Neural progenitor cell (in vitro differentiated cells): Measurements from ENCODE around the gene PCLO.

Experiments used
- EZH2 ChIP-seq: fragments of 200-600 bp; sonication (generic); IDR thresholded peaks from 2 replicates; pipeline ENCODE4 v1.6.1; 2017; ENCODE audit warnings: antibody characterized with exemption, mild to moderate bottlenecking, moderate library complexity
- TF ChIP-seq, protein P1 (sequence below): fragments of 200-600 bp; sonication (generic); IDR thresholded peaks from 2 replicates; pipeline ENCODE4 v1.5.1; 2017; ENCODE audit warnings: antibody characterized with exemption, mild to moderate bottlenecking

DNA sequence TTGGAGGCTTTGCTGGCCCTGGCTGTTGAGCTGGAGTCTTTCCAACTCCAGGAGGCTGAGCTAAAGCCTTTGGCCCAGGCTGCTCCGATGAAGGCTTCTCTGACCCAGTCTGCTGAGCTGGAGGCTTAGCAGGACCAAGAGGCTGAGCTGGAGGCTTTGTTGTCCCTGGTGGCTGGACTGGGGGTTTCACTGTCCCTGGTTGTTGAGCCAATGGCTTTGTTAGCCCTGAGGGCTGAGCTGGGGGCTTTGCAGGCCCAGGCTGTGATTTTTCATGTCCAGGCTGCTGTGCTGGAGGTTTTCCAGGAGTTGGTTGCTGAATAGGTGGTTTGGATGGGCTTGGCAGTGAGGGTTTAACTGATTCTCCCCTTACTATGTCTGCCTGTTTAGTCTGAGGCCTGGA is 7.3 kb downstream of the PCLO start:
- TF ChIP-seq, protein P1, sequence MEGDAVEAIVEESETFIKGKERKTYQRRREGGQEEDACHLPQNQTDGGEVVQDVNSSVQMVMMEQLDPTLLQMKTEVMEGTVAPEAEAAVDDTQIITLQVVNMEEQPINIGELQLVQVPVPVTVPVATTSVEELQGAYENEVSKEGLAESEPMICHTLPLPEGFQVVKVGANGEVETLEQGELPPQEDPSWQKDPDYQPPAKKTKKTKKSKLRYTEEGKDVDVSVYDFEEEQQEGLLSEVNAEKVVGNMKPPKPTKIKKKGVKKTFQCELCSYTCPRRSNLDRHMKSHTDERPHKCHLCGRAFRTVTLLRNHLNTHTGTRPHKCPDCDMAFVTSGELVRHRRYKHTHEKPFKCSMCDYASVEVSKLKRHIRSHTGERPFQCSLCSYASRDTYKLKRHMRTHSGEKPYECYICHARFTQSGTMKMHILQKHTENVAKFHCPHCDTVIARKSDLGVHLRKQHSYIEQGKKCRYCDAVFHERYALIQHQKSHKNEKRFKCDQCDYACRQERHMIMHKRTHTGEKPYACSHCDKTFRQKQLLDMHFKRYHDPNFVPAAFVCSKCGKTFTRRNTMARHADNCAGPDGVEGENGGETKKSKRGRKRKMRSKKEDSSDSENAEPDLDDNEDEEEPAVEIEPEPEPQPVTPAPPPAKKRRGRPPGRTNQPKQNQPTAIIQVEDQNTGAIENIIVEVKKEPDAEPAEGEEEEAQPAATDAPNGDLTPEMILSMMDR = no peak
- TF ChIP-seq EZH2 = no peak
